Smooth muscle cell of the pulmonary artery (primary cell): Measurements from ENCODE around the gene SNX22. TPM values are rescaled to one million over a fixed set of nuclear protein-coding genes. Genes with fewer than 3 reads are reported as not detected.

Experiments used
- total RNA-seq: library from RNA; depleted of rRNA; stranded (reverse); fragments of >200 nt; gene quantifications from 2 replicates; pipeline ENCODE4 v1.2.3, GENCODE V29; 2014

SNX22 gene
- 0.10 and 0.13 TPM in 2 replicates for total RNA-seq

DNA sequence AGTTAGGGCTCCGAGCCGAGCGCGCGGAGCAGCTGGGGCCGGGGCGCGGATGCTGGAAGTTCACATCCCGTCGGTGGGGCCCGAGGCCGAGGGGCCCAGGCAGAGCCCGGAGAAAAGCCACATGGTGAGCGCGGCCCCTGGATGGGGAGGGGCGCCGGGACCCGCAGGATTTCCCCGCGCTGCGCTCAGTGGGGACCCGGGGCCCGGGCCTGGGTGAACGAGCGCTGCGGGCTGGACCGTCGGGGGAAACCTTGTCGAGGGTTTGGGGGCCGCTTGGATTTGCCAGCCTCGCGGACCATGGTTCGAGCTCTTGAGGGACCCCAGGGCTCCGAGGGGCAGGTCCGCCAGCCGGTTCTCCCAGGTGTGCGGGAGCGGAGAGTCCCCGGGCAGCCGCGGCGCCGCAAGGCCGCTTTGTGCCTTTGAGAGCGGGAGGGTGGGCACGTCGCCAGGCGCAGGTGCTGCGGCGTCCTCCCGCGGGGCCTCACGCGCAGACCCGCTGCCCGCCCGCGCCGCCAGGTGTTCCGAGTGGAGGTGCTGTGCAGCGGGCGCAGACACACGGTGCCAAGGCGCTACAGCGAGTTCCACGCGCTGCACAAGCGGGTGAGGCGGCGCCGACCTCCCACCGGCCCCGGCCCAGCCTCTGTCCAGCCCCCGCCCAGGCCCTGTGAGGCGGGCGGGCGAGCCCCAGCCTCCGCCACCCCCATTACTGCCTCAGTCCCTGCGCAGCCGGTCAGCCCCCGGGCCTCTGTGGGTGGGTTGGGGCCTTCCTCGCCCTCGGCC lies at the start of gene SNX22:
Gene SNX22 (plus strand): TSS at position 5 of the 780 bp plus-strand sequence. CDS start 45 bp downstream, at position 50.

DNA sequence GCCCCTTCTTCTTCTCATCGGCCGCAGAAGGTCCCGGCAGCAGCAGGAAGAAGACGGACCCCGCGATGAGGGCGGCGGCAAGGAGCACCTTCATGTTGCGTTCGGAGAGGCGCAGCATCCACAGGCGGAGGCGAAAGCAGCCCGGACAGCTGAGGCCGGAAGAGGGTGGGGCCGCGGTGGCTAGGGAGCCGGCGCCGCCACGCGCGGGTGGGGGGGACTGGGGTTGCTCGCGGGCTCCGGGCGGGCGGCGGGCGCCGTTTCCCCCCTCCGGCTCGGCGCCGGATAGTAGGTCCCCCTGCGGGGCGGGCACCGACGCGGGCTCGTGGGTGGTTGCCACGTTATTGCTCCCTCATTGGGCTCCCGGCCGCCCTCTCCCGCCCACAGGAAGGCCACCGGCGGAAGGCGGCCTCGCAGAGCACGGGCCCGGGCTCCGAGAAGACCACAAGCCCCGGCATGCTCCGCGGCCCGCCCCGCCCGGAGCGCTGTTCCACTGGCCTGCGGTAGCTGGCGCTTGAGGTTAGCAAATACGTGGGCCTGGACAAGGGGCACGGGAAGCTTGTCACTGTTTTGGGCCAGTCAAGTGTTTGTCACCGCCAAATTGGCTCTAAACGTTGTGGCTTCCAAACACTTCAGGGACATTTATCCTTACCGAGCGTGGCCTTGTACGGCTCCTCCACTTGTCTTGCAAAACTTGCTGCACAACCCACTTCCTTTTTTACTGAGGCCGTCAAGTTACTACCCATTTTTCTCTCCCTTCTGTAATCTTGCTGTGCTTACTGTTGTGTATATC lies 11.5 kb downstream of the SNX22 start, which contains the start of gene PPIB:
Gene PPIB (minus strand): TSS at position 154 of the 790 bp plus-strand sequence. CDS start 36 bp downstream, at position 118.

Other genes with a start within 250 kb of the SNX22 start
- 0.59 and 0.98 TPM in 2 replicates for gene DAPK2, start 105.2 kb upstream of the SNX22 start, total RNA-seq
- 26.7 and 31.5 TPM in 2 replicates for gene CIAO2A, start 57.9 kb upstream of the SNX22 start, total RNA-seq
- gene SNX1, start 55.7 kb upstream of the SNX22 start, total RNA-seq, result 40.5 and 45.9 TPM in 2 replicates
- gene PPIB, start 11.3 kb downstream of the SNX22 start, total RNA-seq, result 971 and 1,036 TPM in 2 replicates
- gene CSNK1G1, start 204.4 kb downstream of the SNX22 start, total RNA-seq, result 25.0 and 27.2 TPM in 2 replicates
- gene PCLAF, start 229.7 kb downstream of the SNX22 start, total RNA-seq, result 12.9 and 18.4 TPM in 2 replicates
- 10.4 and 12.1 TPM in 2 replicates for gene TRIP4, start 236.1 kb downstream of the SNX22 start, total RNA-seq